ENCODE results near the gene DENND1C. TPM values are rescaled to one million over a fixed set of nuclear protein-coding genes. Genes with fewer than 3 reads are reported as not detected.
A peak's percentile ranks its signal among the peaks of the same experiment; 100 is the strongest.

DENND1C gene
- polyA plus RNA-seq, 2 of the 4 experiments (the other 2 are of a cell fraction), result 0.30 to 0.32 TPM

GRCh38 chr19:6458695-6459261, 22.8 kb downstream of the DENND1C start:
- H3K27ac ChIP-seq, result peak overlapping the region; percentile 79 to 91; a peak in 5 of 6 replicates
- DNase-seq (ENCODE audit: low read depth in 1 of 2, low spot score in 1 of 2), result no peak
- POLR2A ChIA-PET, result interaction anchor here (0.9 kb wide), 1 partner anchor 66 kb away, joined by 3 read pairs; the partner anchor contains the start of gene GTF2F1

GRCh38 chr19:6457958-6458694, 23.5 kb downstream of the DENND1C start:
- FAIRE-seq (no peak), DNase-seq (ENCODE audit: low read depth in 1 of 2, low spot score in 1 of 2) (no peak), ATAC-seq (no peak)
- no peaks in the 10 kb centered on the region; the same call in 2 of the 3 replicates for H3K9me3 ChIP-seq
- peak overlapping the region; percentile 87; the same call in 2 of the 3 replicates for H3K4me2 ChIP-seq
- ChIA-PET POLR2A (no interaction called here), CTCF (no interaction called here)
- 93% methylated on average over 12 of the region's 17 CpGs for WGBS (ENCODE audit: missing lambda C conversion rate)
- H3K4me1 ChIP-seq, result peaks cover 5% of the 10 kb centered on the region; the same call in 1 of the 3 replicates
- no peak overlapping the region for H3K4me3 ChIP-seq
- no peak for TF ChIP-seq RNF2 (IDR thresholded peaks at IDR 0.05; ENCODE audit: borderline replicate concordance, low read depth)
- TF ChIP-seq HMGXB4 (CRISPR knock-in tag; IDR thresholded peaks at IDR 0.05; ENCODE audit: borderline replicate concordance), result no peak
- no peak for TF ChIP-seq REST (IDR thresholded peaks at IDR 0.05)
- TF ChIP-seq FOSL2 (IDR thresholded peaks at IDR 0.05), result no peak
- peak; percentile 24 for TF ChIP-seq FOSL2 (CRISPR knock-in tag; IDR thresholded peaks at IDR 0.05)
- TF ChIP-seq TFCP2L1 (CRISPR knock-in tag; IDR thresholded peaks at IDR 0.05), result no peak
- no peak for TF ChIP-seq ZC3H11A (IDR thresholded peaks at IDR 0.05)
- TF ChIP-seq CEBPB (IDR thresholded peaks at IDR 0.05), result no peak
- H3K27ac ChIP-seq, result no peak overlapping the region

More at GRCh38 chr19:6458695-6459261, 22.8 kb downstream of the DENND1C start:
- peaks cover 6% of the 10 kb centered on the region; the same call in 2 of the 3 replicates for H3K4me1 ChIP-seq
- TF ChIP-seq EHF (CRISPR knock-in tag; IDR thresholded peaks at IDR 0.05), result no peak
- no peak for TF ChIP-seq RFX5 (IDR thresholded peaks at IDR 0.05)
- TF ChIP-seq HEYL (CRISPR knock-in tag; IDR thresholded peaks at IDR 0.05), result no peak
- no peak for TF ChIP-seq FOXS1 (CRISPR knock-in tag; IDR thresholded peaks at IDR 0.05)
- no peak for TF ChIP-seq MAFK (IDR thresholded peaks at IDR 0.05; ENCODE audit: partially characterized antibody)
- TF ChIP-seq MAZ (IDR thresholded peaks at IDR 0.05; ENCODE audit: borderline replicate concordance, low read depth, low read length), result no peak
- TF ChIP-seq RNF2 (IDR thresholded peaks at IDR 0.05; ENCODE audit: borderline replicate concordance, low read depth), result no peak
- no peak for TF ChIP-seq CTCF (IDR thresholded peaks at IDR 0.05)
- TF ChIP-seq USF2 (IDR thresholded peaks at IDR 0.05), result no peak
- no peak for TF ChIP-seq JUN (IDR thresholded peaks at IDR 0.05)
- no peak for TF ChIP-seq BCL3 (IDR thresholded peaks at IDR 0.05)
- TF ChIP-seq PHF8 (IDR thresholded peaks at IDR 0.05; ENCODE audit: borderline replicate concordance, low read depth), result no peak
- TF ChIP-seq FOSL2 (IDR thresholded peaks at IDR 0.05), result no peak
- no peak for TF ChIP-seq FOSL2 (CRISPR knock-in tag; IDR thresholded peaks at IDR 0.05)
- no peak for TF ChIP-seq TFCP2L1 (CRISPR knock-in tag; IDR thresholded peaks at IDR 0.05)
- no peak for TF ChIP-seq SREBF2 (IDR thresholded peaks at IDR 0.05)
- H3K4me2 ChIP-seq, result peak overlapping the region; percentile 87
- ATAC-seq, result peak; percentile 13 to 35; a peak in 3 of 6 replicates
- no peaks in the 10 kb centered on the region; the same call in 2 of the 3 replicates for H3K9me3 ChIP-seq
- peak overlapping the region; percentile 83 for H3K4me3 ChIP-seq
- 56% methylated on average over 14 of the region's 16 CpGs for WGBS (ENCODE audit: missing lambda C conversion rate)
- CTCF ChIA-PET, result interaction anchor here (0.8 kb wide), 1 partner anchor 23 kb away, joined by 3 read pairs; no protein-coding TSS in a partner anchor
- no peak for FAIRE-seq

Measured in A549 (cell line).